CD4-positive, alpha-beta T cell treated with Interleukin-12 subunit alpha and Interleukin-12 subunit beta, for 1 hour (primary cell): ENCODE measurements around the gene PDZRN4.
"Not testable (repeated sequence)": the region's sequence is repeated elsewhere in the genome, so short reads cannot be mapped to it uniquely, and the experiment has no call there.

ENCODE experiments used
- DNase-seq: peaks from one replicate; pipeline ENCODE4 v3.0.0-alpha.2; 2020

PDZRN4 gene

GRCh38 chr12:41515953-41516352 is 327.8 kb downstream of the PDZRN4 start:
- no peak for DNase-seq

- no peak for DNase-seq
Measured at GRCh38 chr12:41520869-41521268, 332.7 kb downstream of the PDZRN4 start.

- peak; percentile 21 for DNase-seq
Measured at GRCh38 chr12:41521872-41522379, 333.8 kb downstream of the PDZRN4 start.

- no peak for DNase-seq
Measured at GRCh38 chr12:41527062-41527461, 338.9 kb downstream of the PDZRN4 start.

GRCh38 chr12:41527534-41528116 is 339.5 kb downstream of the PDZRN4 start:
- DNase-seq = no peak

- DNase-seq = no peak
Measured at GRCh38 chr12:41528874-41529273, 340.8 kb downstream of the PDZRN4 start.

- no peak for DNase-seq
Measured at GRCh38 chr12:41530441-41530840, 342.3 kb downstream of the PDZRN4 start.

GRCh38 chr12:41531147-41531829 is 343.2 kb downstream of the PDZRN4 start:
- no peak for DNase-seq

GRCh38 chr12:41532072-41532471 is 344.0 kb downstream of the PDZRN4 start:
- no peak for DNase-seq

GRCh38 chr12:41536813-41537490 is 348.8 kb downstream of the PDZRN4 start:
- DNase-seq = no peak

- DNase-seq = no peak
Measured at GRCh38 chr12:41537522-41537921, 349.4 kb downstream of the PDZRN4 start.

GRCh38 chr12:41545761-41546160 is 357.6 kb downstream of the PDZRN4 start:
- DNase-seq = no peak

- DNase-seq = not testable (repeated sequence)
Measured at GRCh38 chr12:41547071-41547470, 359.0 kb downstream of the PDZRN4 start.

GRCh38 chr12:41548926-41549325 is 360.8 kb downstream of the PDZRN4 start:
- no peak for DNase-seq

GRCh38 chr12:41552588-41552987 is 364.5 kb downstream of the PDZRN4 start:
- no peak for DNase-seq

- no peak for DNase-seq
Measured at GRCh38 chr12:41556176-41556575, 368.1 kb downstream of the PDZRN4 start.

GRCh38 chr12:41557344-41557743 is 369.2 kb downstream of the PDZRN4 start:
- DNase-seq = no peak

- DNase-seq = no peak
Measured at GRCh38 chr12:41558671-41559070, 370.6 kb downstream of the PDZRN4 start.

- DNase-seq = no peak
Measured at GRCh38 chr12:41563051-41563450, 374.9 kb downstream of the PDZRN4 start.

GRCh38 chr12:41564816-41565215 is 376.7 kb downstream of the PDZRN4 start:
- DNase-seq = no peak

GRCh38 chr12:41566703-41567102 is 378.6 kb downstream of the PDZRN4 start:
- DNase-seq = no peak

- DNase-seq = no peak
Measured at GRCh38 chr12:41573445-41573844, 385.3 kb downstream of the PDZRN4 start.

- DNase-seq = no peak
Measured at GRCh38 chr12:41576925-41577324, 388.8 kb downstream of the PDZRN4 start.

GRCh38 chr12:41577995-41578394 is 389.9 kb downstream of the PDZRN4 start:
- no peak for DNase-seq
